Naive B cell (primary cell): ENCODE measurements around the gene PRX. TPM values are rescaled to one million over a fixed set of nuclear protein-coding genes. Genes with fewer than 3 reads are reported as not detected.

Source experiments
- ATAC-seq, 2 donors: fragments of 150-1000 bp; cut with Tn5 transposase; 2 replicates each; pipeline ENCODE4 v1.10.0; 2021; ENCODE audit warnings: low read depth in 2 of 2, mild to moderate bottlenecking in 2 of 2, moderate library complexity in 2 of 2
- DNase-seq: peaks from one replicate; pipeline ENCODE4 v3.0.0; 2022
- H3K27ac Mint-ChIP-seq, 6 donors: one replicate each; pipeline ENCODE4 v1.8.0; 2020 to 2022; ENCODE audit warnings: mild to moderate bottlenecking in 6 of 6, mixed read lengths in 6 of 6, moderate library complexity in 5 of 6, inconsistent platforms in 2 of 6
- H3K27me3 Mint-ChIP-seq, 3 donors: one replicate each; pipeline ENCODE4 v1.8.0; 2021 to 2022; ENCODE audit warnings: mixed read lengths in 3 of 3, mild to moderate bottlenecking in 1 of 3
- H3K36me3 Mint-ChIP-seq, 2 donors: one replicate each; pipeline ENCODE4 v1.8.0; 2020 to 2022; ENCODE audit warnings: mixed read lengths in 2 of 2, inconsistent platforms in 1 of 2, mild to moderate bottlenecking in 1 of 2
- H3K4me1 Mint-ChIP-seq, 3 donors: one replicate each; pipeline ENCODE4 v1.8.0; 2020 to 2022; ENCODE audit warnings: mixed read lengths in 3 of 3, inconsistent platforms in 1 of 3, mild to moderate bottlenecking in 1 of 3, moderate library complexity in 1 of 3
- H3K4me3 Mint-ChIP-seq, 8 donors: one replicate each; pipeline ENCODE4 v1.8.0; 2020 to 2022; ENCODE audit warnings: mild to moderate bottlenecking in 8 of 8, mixed read lengths in 8 of 8, moderate library complexity in 8 of 8, inconsistent platforms in 2 of 8
- H3K9me3 Mint-ChIP-seq, 7 donors: one replicate each; pipeline ENCODE4 v1.8.0; 2020 to 2022; ENCODE audit warnings: mixed read lengths in 7 of 7, mild to moderate bottlenecking in 5 of 7, inconsistent platforms in 2 of 7, moderate library complexity in 1 of 7
- polyA plus RNA-seq, 6 donors: library from polyadenylated mRNA; unstranded; fragments of 300-500 nt; fragmentation: Illumina TruSeq; gene quantifications; one replicate each; pipeline ENCODE4 v1.2.3, GENCODE V29; 2021; ENCODE audit warnings: low read depth in 6 of 6

PRX gene
- polyA plus RNA-seq, 6 donors from 2014 or later: 0.05 to 0.38 (median 0.23) TPM; not detected in 2

GRCh38 chr19:40389404-40390083 is 23.6 kb downstream of the PRX start:
- no peaks in the 10 kb centered on the region for H3K4me1 Mint-ChIP-seq
- ATAC-seq (no peak), DNase-seq (no peak)
- H3K27ac Mint-ChIP-seq: no peak overlapping the region
- H3K4me3 Mint-ChIP-seq: no peak overlapping the region
- no peaks in the 10 kb centered on the region for H3K36me3 Mint-ChIP-seq
- H3K9me3 Mint-ChIP-seq: no peaks in the 10 kb centered on the region
- peaks cover 0 to 19% (median 8%) of the 10 kb centered on the region in 3 donors for H3K27me3 Mint-ChIP-seq

DNA sequence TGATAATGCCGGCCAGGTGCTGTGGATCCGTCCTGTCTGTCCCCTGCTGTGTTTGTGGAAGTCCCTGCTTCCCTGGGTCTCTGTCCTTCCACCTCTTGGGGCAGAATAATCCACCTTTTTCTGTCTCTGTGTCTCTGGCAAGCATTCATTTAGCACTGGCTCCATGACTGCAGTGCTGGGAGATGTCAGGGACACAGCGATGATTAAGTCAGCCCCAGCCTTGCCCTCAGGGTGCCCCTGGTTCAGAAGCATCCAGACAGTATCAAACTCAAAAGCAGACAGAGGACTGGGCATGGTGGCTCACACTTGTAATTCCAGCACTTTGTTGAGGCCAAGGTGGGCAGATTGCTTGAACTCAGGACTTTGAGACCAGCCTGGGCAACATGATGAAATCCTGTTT is 24.7 kb downstream of the PRX start:
- ATAC-seq (no peak), DNase-seq (no peak)
- no peak overlapping the region for H3K27ac Mint-ChIP-seq
- H3K36me3 Mint-ChIP-seq: no peaks in the 10 kb centered on the region
- no peaks in the 10 kb centered on the region for H3K9me3 Mint-ChIP-seq
- H3K27me3 Mint-ChIP-seq: peaks cover 0 to 19% (median 8%) of the 10 kb centered on the region in 3 donors
- H3K4me3 Mint-ChIP-seq: peak overlapping the region in 1 of 8 donors; percentile 60
- no peaks in the 10 kb centered on the region for H3K4me1 Mint-ChIP-seq

GRCh38 chr19:40387155-40387554 is 26.0 kb downstream of the PRX start:
- Mint-ChIP-seq H3K9me3 (no peaks in the 10 kb centered on the region), H3K4me3 (no peak overlapping the region), H3K4me1 (no peaks in the 10 kb centered on the region), H3K27me3 (peaks cover 0 to 19% (median 8%) of the 10 kb centered on the region in 3 donors), H3K36me3 (no peaks in the 10 kb centered on the region), H3K27ac (no peak overlapping the region)
- no peak for DNase-seq
- ATAC-seq: no peak

GRCh38 chr19:40383668-40384248 is 29.4 kb downstream of the PRX start:
- H3K36me3 Mint-ChIP-seq: no peaks in the 10 kb centered on the region
- peak overlapping the region in 1 of 6 donors; percentile 28 for H3K27ac Mint-ChIP-seq
- no peak overlapping the region for H3K4me3 Mint-ChIP-seq
- peaks cover 0 to 8% (median 8%) of the 10 kb centered on the region in 3 donors for H3K27me3 Mint-ChIP-seq
- H3K4me1 Mint-ChIP-seq: peaks cover 0 to 4% (median 0%) of the 10 kb centered on the region in 3 donors
- H3K9me3 Mint-ChIP-seq: no peaks in the 10 kb centered on the region
- ATAC-seq (no peak), DNase-seq (no peak)

DNA sequence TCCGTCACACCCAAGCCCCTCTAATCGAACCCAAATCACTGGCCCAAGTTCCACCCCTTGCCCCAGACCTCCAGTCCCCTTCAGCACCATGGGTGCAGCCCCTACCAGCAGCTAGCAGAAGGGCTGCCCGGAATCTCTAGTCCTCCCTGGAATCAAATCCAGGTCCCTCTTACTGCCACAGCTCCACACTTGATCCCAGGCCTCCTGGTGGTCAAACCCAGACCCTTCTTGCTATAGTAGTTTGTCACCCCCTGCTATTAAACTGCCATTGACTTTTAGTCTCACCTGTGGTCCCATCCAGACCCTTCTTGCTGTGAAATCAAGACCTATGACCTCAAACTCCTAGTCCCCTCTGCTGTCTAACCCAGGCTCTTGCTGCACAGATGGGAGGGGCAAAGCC is 31.9 kb downstream of the PRX start:
- Mint-ChIP-seq H3K9me3 (no peaks in the 10 kb centered on the region), H3K27ac (no peak overlapping the region), H3K4me1 (peaks cover 0 to 4% (median 0%) of the 10 kb centered on the region in 3 donors), H3K4me3 (no peak overlapping the region), H3K27me3 (peaks cover 0 to 8% (median 0%) of the 10 kb centered on the region in 3 donors), H3K36me3 (no peaks in the 10 kb centered on the region)
- no peak for DNase-seq
- ATAC-seq: no peak

GRCh38 chr19:40380199-40381037 is 32.8 kb downstream of the PRX start:
- no peak overlapping the region for H3K4me3 Mint-ChIP-seq
- H3K9me3 Mint-ChIP-seq: no peaks in the 10 kb centered on the region
- peaks cover 0 to 4% (median 0%) of the 10 kb centered on the region in 3 donors for H3K4me1 Mint-ChIP-seq
- peak overlapping the region in 1 of 6 donors; percentile 70 for H3K27ac Mint-ChIP-seq
- DNase-seq: no peak
- peaks cover 0 to 7% (median 0%) of the 10 kb centered on the region in 3 donors for H3K27me3 Mint-ChIP-seq
- no peaks in the 10 kb centered on the region for H3K36me3 Mint-ChIP-seq
- no peak for ATAC-seq

DNA sequence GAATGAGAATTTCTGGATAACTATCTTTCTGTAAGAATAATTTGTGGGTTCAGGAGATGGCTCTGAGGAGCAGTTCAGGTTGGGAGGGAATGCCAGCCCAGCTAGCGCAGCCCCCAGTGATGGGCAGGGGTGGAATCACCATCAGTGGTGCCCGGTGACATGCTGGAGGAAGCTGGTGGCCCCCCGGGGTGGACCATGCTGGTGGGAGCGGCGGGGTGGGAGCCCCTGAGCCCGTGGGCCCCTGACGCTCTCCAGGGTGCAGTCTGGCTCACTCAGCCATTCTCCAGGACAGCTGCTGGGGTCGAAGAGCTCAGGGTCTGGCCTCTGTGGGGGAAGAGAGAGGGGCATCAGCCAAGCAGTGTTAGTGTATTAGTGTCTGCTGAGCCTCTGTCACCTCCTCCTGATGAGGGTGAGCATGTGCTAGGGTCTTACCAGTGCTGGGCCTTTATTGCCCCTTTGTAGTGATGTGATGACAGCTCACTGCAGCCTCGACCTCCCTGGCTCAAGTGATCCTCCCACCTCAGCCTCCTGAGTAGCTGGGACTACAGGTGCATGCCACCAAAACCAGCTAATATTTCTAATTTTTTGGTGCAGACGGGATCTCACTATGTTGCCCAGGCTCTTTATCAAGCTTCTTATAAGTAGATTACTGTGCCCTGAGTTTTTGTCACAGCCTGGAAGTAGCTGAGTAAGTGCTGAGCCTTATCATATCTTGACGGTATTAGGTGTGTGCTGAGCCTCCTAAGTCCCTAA is 33.6 kb downstream of the PRX start:
- peaks cover 0 to 4% of the 10 kb centered on the region in 2 donors for H3K36me3 Mint-ChIP-seq
- ATAC-seq (no peak), DNase-seq (no peak)
- H3K4me1 Mint-ChIP-seq: peaks cover 0 to 6% (median under 1%) of the 10 kb centered on the region in 3 donors
- no peaks in the 10 kb centered on the region for H3K9me3 Mint-ChIP-seq
- no peak overlapping the region for H3K27ac Mint-ChIP-seq
- no peaks in the 10 kb centered on the region for H3K27me3 Mint-ChIP-seq
- no peak overlapping the region for H3K4me3 Mint-ChIP-seq

DNA sequence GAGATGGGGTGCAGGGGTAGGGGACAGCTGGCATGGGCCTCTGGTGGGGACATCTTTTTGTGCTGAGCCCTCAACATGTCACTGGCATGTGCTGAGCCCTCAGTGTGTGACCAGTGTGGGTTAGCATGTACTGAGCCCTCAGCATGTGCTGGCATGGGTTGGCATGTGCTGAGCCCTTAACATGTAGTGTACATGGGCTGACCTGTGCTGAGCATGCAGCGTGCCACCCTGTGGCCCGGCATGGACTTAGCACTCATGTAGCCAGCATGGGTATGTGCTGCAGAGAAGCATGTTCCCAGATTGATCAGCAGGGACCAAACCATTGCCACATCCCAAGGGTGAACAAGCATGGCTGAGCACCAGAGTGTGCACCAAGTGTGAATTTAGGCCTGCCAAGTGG is 34.7 kb downstream of the PRX start:
- DNase-seq (no peak), ATAC-seq (peak in 1 of 2 donors; percentile 25)
- H3K27ac Mint-ChIP-seq: no peak overlapping the region
- H3K4me3 Mint-ChIP-seq: no peak overlapping the region
- peaks cover 0 to 9% of the 10 kb centered on the region in 2 donors for H3K36me3 Mint-ChIP-seq
- no peaks in the 10 kb centered on the region for H3K9me3 Mint-ChIP-seq
- peaks cover 0 to 8% (median 4%) of the 10 kb centered on the region in 3 donors for H3K4me1 Mint-ChIP-seq
- no peaks in the 10 kb centered on the region for H3K27me3 Mint-ChIP-seq

GRCh38 chr19:40377876-40378385 is 35.2 kb downstream of the PRX start:
- H3K36me3 Mint-ChIP-seq: peaks cover 0 to 9% of the 10 kb centered on the region in 2 donors
- H3K4me1 Mint-ChIP-seq: peaks cover 0 to 8% (median 4%) of the 10 kb centered on the region in 3 donors
- H3K27ac Mint-ChIP-seq: no peak overlapping the region
- ATAC-seq (no peak), DNase-seq (no peak)
- no peaks in the 10 kb centered on the region for H3K27me3 Mint-ChIP-seq
- no peaks in the 10 kb centered on the region for H3K9me3 Mint-ChIP-seq
- no peak overlapping the region for H3K4me3 Mint-ChIP-seq

DNA sequence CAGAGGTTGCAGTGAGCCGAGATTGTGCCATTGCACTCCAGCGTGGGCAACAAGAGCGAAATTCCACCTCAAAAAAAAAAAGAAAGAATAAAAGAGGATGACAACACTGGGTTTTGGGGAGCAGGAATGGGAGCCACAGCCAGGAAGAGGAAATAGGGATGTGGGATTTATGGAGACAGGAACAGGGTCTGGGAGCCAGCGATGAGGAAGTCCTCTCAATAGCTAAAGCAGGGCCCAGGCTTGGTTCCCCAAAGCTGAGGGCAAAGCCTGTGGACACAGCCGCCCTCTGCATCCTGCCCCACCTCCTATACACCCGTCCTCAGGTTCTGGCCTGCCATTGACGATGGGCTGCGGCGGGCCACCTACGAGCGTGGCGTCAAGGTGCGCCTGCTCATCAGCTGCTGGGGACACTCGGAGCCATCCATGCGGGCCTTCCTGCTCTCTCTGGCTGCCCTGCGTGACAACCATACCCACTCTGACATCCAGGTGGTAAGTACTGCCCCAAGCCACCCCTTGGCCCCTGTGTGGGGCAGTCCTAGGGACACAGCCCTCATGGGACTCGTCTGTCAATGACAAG is 36.8 kb downstream of the PRX start:
- H3K27me3 Mint-ChIP-seq: no peaks in the 10 kb centered on the region
- H3K4me1 Mint-ChIP-seq: peaks cover 1 to 6% (median 4%) of the 10 kb centered on the region in 3 donors
- no peaks in the 10 kb centered on the region for H3K9me3 Mint-ChIP-seq
- DNase-seq: no peak
- peaks cover 0 to 9% of the 10 kb centered on the region in 2 donors for H3K36me3 Mint-ChIP-seq
- no peak for ATAC-seq
- H3K4me3 Mint-ChIP-seq: no peak overlapping the region
- H3K27ac Mint-ChIP-seq: no peak overlapping the region

GRCh38 chr19:40374084-40374483 is 39.1 kb downstream of the PRX start:
- Mint-ChIP-seq H3K27ac (peak overlapping the region in 1 of 6 donors; percentile 55), H3K36me3 (peaks cover 0 to 9% of the 10 kb centered on the region in 2 donors), H3K9me3 (no peaks in the 10 kb centered on the region), H3K4me3 (no peak overlapping the region), H3K4me1 (peaks cover 1 to 4% (median 4%) of the 10 kb centered on the region in 3 donors), H3K27me3 (no peaks in the 10 kb centered on the region)
- ATAC-seq (no peak), DNase-seq (no peak)

DNA sequence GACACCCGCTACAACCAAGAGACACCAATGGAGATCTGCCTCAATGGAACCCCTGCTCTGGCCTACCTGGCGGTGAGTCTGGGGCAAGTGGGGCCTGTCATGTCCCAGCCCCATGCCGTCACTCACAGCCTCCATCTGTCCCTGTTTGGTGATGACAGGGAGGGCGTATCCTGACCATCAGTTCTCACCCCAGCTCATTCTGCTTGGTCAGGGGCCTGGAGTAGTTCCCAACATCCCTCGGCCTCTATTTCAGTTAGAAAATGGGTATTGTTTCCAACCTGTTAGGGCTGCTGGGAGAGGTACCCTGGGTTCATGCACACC is 41.4 kb downstream of the PRX start:
- H3K9me3 Mint-ChIP-seq: no peaks in the 10 kb centered on the region
- peaks cover 1 to 4% (median 4%) of the 10 kb centered on the region in 3 donors for H3K4me1 Mint-ChIP-seq
- H3K27ac Mint-ChIP-seq: no peak overlapping the region
- peaks cover 0 to 9% of the 10 kb centered on the region in 2 donors for H3K36me3 Mint-ChIP-seq
- H3K27me3 Mint-ChIP-seq: no peaks in the 10 kb centered on the region
- DNase-seq (no peak), ATAC-seq (no peak)
- no peak overlapping the region for H3K4me3 Mint-ChIP-seq
